Endothelial cell of umbilical vein (primary cell): ENCODE measurements around the gene CABLES1. TPM values are rescaled to one million over a fixed set of nuclear protein-coding genes. Genes with fewer than 3 reads are reported as not detected.

Experiments used
- BruUV-seq: library from RNA; stranded (reverse); fragments of 400-500 nt; replicated peaks from 2 replicates; lab custom pipeline; 2021; lab: Mats Ljungman, UMichigan
- CTCF ChIA-PET: fragments of 300-600, 350-600 bp; sonication (Branson Sonifier 250); formaldehyde crosslinking; loops from one replicate; lab custom pipeline; 2021; ENCODE audit warnings: antibody characterized with exemption, inconsistent platforms; lab: Charles Lee
- POLR2A ChIA-PET: fragments of 300-600, 350-600 bp; sonication (Branson Sonifier 250); formaldehyde crosslinking; loops from one replicate; lab custom pipeline; 2021; ENCODE audit warnings: antibody characterized with exemption, inconsistent platforms; lab: Charles Lee
- DNase-seq: peaks from one replicate; pipeline ENCODE4 v3.0.0-alpha.2; 2011; ENCODE audit warnings: low read depth, low spot score
- FAIRE-seq: peaks from 2 replicates; lab custom pipeline; 2011; peaks lifted over from hg19 to GRCh38; lab: Jason Lieb, UNC
- H2AFZ ChIP-seq: 2 replicates; pipeline ENCODE4 v1.6.0; 2012; ENCODE audit warnings: low read depth, low read length, control low read depth, inconsistent platforms
- H3K27ac ChIP-seq: 2 replicates; pipeline ENCODE4 v1.5.1; 2011; ENCODE audit warnings: low read depth, mild to moderate bottlenecking, control low read depth, low read length, moderate library complexity; ENCODE audit not compliant: insufficient read depth
- H3K27me3 ChIP-seq, 2 experiments: 2 replicates each; pipeline versions ENCODE4 v1.6.0 to v1.6.1; 2011; ENCODE audit warnings: low read length in 2 of 2, mixed read lengths in 1 of 2; ENCODE audit not compliant: control insufficient read depth in 2 of 2, insufficient read depth in 2 of 2
- H3K36me3 ChIP-seq, 2 experiments: 2 replicates in 1 of 2; 3 replicates in 1 of 2; pipeline ENCODE4 v1.5.1; 2011; ENCODE audit warnings: low read length in 2 of 2, mild to moderate bottlenecking in 1 of 2, moderate library complexity in 1 of 2; ENCODE audit not compliant: control insufficient read depth in 2 of 2, insufficient read depth in 2 of 2; ENCODE audit errors: extremely low read depth in 1 of 2
- H3K4me1 ChIP-seq: 3 replicates; pipeline ENCODE4 v1.5.1; 2011; ENCODE audit warnings: mild to moderate bottlenecking, low read length; ENCODE audit not compliant: control insufficient read depth, insufficient read depth; ENCODE audit errors: extremely low read depth
- H3K4me2 ChIP-seq: 2 replicates; pipeline ENCODE4 v1.6.1; 2011; ENCODE audit warnings: low read length, control low read depth, mixed read lengths; ENCODE audit not compliant: insufficient read depth
- H3K4me3 ChIP-seq, 3 experiments: fragments of 200-600 bp in 1 of 3; sonication (generic), shearing (Covaris generic) in 1 of 3; replicated peaks in 1 of 3; 2 replicates each; pipeline ENCODE4 v1.5.1; 2011 to 2016; ENCODE audit warnings: control low read depth in 3 of 3, low read length in 3 of 3, mild to moderate bottlenecking in 2 of 3, inconsistent platforms in 1 of 3, low read depth in 1 of 3, moderate library complexity in 1 of 3; ENCODE audit not compliant: insufficient read depth in 1 of 3
- H3K79me2 ChIP-seq: 2 replicates; pipeline ENCODE4 v1.6.0; 2012; ENCODE audit warnings: low read length, inconsistent platforms; ENCODE audit not compliant: control insufficient read depth, insufficient read depth
- H3K9ac ChIP-seq: replicated peaks from 2 replicates; pipeline ENCODE3; 2011; ENCODE audit warnings: low read length, control low read depth; ENCODE audit not compliant: insufficient read depth; ENCODE audit errors: extremely low read depth
- H3K9me1 ChIP-seq: replicated peaks from 3 replicates; pipeline ENCODE4 v1.6.0; 2011; ENCODE audit warnings: mild to moderate bottlenecking, low read length; ENCODE audit not compliant: control insufficient read depth, insufficient read depth; ENCODE audit errors: extremely low read depth
- H3K9me3 ChIP-seq: replicated peaks from 2 replicates; pipeline ENCODE4 v1.5.1; 2012; ENCODE audit warnings: low read length, inconsistent platforms; ENCODE audit not compliant: control insufficient read depth, insufficient read depth
- H4K20me1 ChIP-seq: replicated peaks from 2 replicates; pipeline ENCODE3; 2011; ENCODE audit warnings: mild to moderate bottlenecking, low read length; ENCODE audit not compliant: control insufficient read depth, insufficient read depth; ENCODE audit errors: extremely low read depth
- EZH2 ChIP-seq: IDR thresholded peaks from 2 replicates; pipeline ENCODE4 v1.6.1; 2012; ENCODE audit warnings: borderline replicate concordance, low read depth, mild to moderate bottlenecking, moderate library complexity, low read length, inconsistent platforms; ENCODE audit not compliant: severe bottlenecking
- FOS ChIP-seq: IDR thresholded peaks from 2 replicates; pipeline ENCODE4 v1.6.1; 2011; ENCODE audit warnings: mild to moderate bottlenecking, low read length, moderate library complexity, borderline replicate concordance; ENCODE audit not compliant: insufficient read depth
- GATA2 ChIP-seq: IDR thresholded peaks from 2 replicates; pipeline ENCODE4 v1.7.0; 2011; ENCODE audit warnings: low read depth, mild to moderate bottlenecking, moderate library complexity, mixed read lengths, low read length; ENCODE audit not compliant: insufficient read length, insufficient read depth
- JUN ChIP-seq: IDR thresholded peaks from 2 replicates; pipeline ENCODE4 v1.6.1; 2011; ENCODE audit warnings: borderline replicate concordance, low read depth; ENCODE audit not compliant: insufficient read length, insufficient read depth
- MAX ChIP-seq: IDR thresholded peaks from 2 replicates; pipeline ENCODE4 v1.6.1; 2011; ENCODE audit not compliant: insufficient read depth, insufficient read length
- MYC ChIP-seq: IDR thresholded peaks from one replicate; pipeline ENCODE4 v1.6.1; 2011; ENCODE audit warnings: mild to moderate bottlenecking, low read depth, low read length
- POLR2A ChIP-seq: IDR thresholded peaks from 2 replicates; pipeline ENCODE4 v1.6.1; 2012; ENCODE audit warnings: low read depth, mild to moderate bottlenecking, control low read depth, low read length
- POLR2AphosphoS5 ChIP-seq: IDR thresholded peaks from 2 replicates; pipeline ENCODE4 v1.6.1; 2012; ENCODE audit warnings: low read depth, mild to moderate bottlenecking, control low read depth, low read length, moderate library complexity; ENCODE audit not compliant: insufficient read depth
- dilution Hi-C: fragments of 300-500 bp; cut with MboI; formaldehyde crosslinking; loops from one replicate; pipeline ENCODE4 v1.15.0; 2019; ENCODE audit warnings: low sequenced_read_pairs; ENCODE audit not compliant: extremely low pct_ligation_motif_present
- intact Hi-C: fragments of 100-400 bp; cut with micrococcal nuclease; formaldehyde crosslinking; loops from one replicate; pipeline ENCODE4 v1.10.0; 2022
- polyA plus RNA-seq, 4 experiments: library from polyadenylated mRNA; depleted of rRNA in 3 of 4; stranded (reverse) in 3 of 4; unstranded in 1 of 4; fragments of >200 nt; gene quantifications; 2 replicates each; pipeline versions ENCODE4 v1.2.1 to v1.2.3, GENCODE V29; 2011 to 2012; ENCODE audit warnings: missing spikeins in 1 of 4
- total RNA-seq: library from RNA; stranded (reverse); gene quantifications from 2 replicates; pipeline ENCODE4 v1.2.3, GENCODE V29; 2021
- TF ChIP-seq, protein P1 (sequence below), 2 donors: IDR thresholded peaks; 1 replicate in 1 of 2; 2 replicates in 1 of 2; pipeline ENCODE4 v1.5.1; 2011; ENCODE audit warnings: low read length in 2 of 2, mild to moderate bottlenecking in 2 of 2, moderate library complexity in 2 of 2, control low read depth in 1 of 2, inconsistent platforms in 1 of 2, low read depth in 1 of 2; ENCODE audit not compliant: insufficient read depth in 1 of 2; ENCODE audit errors: extremely low read depth in 1 of 2

CABLES1 gene
- total and polyA plus RNA-seq, 2 donors (not counting 3 experiments of a cell fraction or from before 2014, with no cell fraction given) = 40.2 to 71.1 TPM

DNA sequence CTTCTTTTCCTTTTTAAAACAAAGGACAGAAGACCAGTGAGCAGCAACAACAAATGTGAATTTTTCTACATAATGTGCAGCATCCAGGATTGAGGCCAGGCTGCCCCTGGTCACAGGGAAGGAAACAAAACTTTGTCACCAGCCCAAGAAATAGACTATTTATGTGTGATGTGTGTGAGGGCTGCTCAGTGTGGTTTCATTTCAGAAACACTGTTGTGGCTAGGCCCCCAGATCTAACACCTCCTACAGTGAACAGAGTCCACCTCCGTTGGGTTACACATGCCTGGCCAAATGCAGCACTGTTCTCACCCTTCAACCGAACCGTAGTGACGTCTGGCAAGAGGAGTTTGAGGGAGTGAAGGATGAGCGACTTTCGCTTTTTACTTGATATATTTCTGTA is 171.5 kb downstream of the CABLES1 start:
- Histone ChIP-seq H3K79me2 (no peaks in the 10 kb centered on the region), H3K27ac (peak overlapping the region; percentile 2), H2AFZ (no peak overlapping the region), H3K9ac (no peak overlapping the region), H3K4me1 (peaks cover 68% of the 10 kb centered on the region), H4K20me1 (no peaks in the 10 kb centered on the region), H3K9me1 (no peaks in the 10 kb centered on the region), H3K9me3 (no peaks in the 10 kb centered on the region), H3K36me3 (no peaks in the 10 kb centered on the region), H3K4me2 (no peak overlapping the region), H3K27me3 (no peaks in the 10 kb centered on the region), H3K4me3 (no peak overlapping the region)
- CTCF ChIA-PET = interaction anchor here (1.0 kb wide), 1 partner anchor 14 kb away, joined by 3 read pairs; no protein-coding TSS in a partner anchor
- FAIRE-seq (no peak), DNase-seq (peak; percentile 23)
- no peak for TF ChIP-seq POLR2A
- TF ChIP-seq FOS = no peak
- TF ChIP-seq MAX = no peak
- no peak for TF ChIP-seq GATA2
- no peak for TF ChIP-seq MYC
- TF ChIP-seq JUN = no peak
- TF ChIP-seq EZH2 = no peak
- no peak for TF ChIP-seq POLR2AphosphoS5
- TF ChIP-seq, protein P1, sequence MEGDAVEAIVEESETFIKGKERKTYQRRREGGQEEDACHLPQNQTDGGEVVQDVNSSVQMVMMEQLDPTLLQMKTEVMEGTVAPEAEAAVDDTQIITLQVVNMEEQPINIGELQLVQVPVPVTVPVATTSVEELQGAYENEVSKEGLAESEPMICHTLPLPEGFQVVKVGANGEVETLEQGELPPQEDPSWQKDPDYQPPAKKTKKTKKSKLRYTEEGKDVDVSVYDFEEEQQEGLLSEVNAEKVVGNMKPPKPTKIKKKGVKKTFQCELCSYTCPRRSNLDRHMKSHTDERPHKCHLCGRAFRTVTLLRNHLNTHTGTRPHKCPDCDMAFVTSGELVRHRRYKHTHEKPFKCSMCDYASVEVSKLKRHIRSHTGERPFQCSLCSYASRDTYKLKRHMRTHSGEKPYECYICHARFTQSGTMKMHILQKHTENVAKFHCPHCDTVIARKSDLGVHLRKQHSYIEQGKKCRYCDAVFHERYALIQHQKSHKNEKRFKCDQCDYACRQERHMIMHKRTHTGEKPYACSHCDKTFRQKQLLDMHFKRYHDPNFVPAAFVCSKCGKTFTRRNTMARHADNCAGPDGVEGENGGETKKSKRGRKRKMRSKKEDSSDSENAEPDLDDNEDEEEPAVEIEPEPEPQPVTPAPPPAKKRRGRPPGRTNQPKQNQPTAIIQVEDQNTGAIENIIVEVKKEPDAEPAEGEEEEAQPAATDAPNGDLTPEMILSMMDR (IDR thresholded peaks at IDR 0.05; ENCODE audit: extremely low read depth in 1 of 2, insufficient read depth in 1 of 2, low read depth in 1 of 2, low read length in 2 of 2) = no peak
- intact Hi-C loops (no loop called here), dilution Hi-C loops (no loop called here)
- POLR2A ChIA-PET = no interaction called here
- BruUV-seq = no TSS peak
